Natural killer cell (primary cell): Measurements from ENCODE around the gene ZBTB44. TPM values are rescaled to one million over a fixed set of nuclear protein-coding genes. Genes with fewer than 3 reads are reported as not detected.

Experiments used
- ATAC-seq, 3 donors: fragments of 150-1000 bp in 2 of 3; fragments of 200-7000 bp in 1 of 3; cut with Tn5 transposase; 1 replicate in 1 of 3; 2 replicates in 2 of 3; pipeline ENCODE4 v1.10.0; 2021; ENCODE audit warnings: mild to moderate bottlenecking in 2 of 3, moderate library complexity in 2 of 3
- DNase-seq, 2 donors: peaks; one replicate each; pipeline versions ENCODE4 v3.0.0 to v3.0.0-alpha.2; 2013 to 2021; ENCODE audit warnings: mixed read lengths in 1 of 2
- H3K27ac ChIP-seq: one replicate; pipeline ENCODE4 v1.5.1; 2013; ENCODE audit warnings: mild to moderate bottlenecking, low read length
- H3K27me3 ChIP-seq: one replicate; pipeline ENCODE4 v1.6.1; 2013; ENCODE audit warnings: low read length; ENCODE audit not compliant: control insufficient read depth, insufficient read depth
- H3K36me3 ChIP-seq: one replicate; pipeline ENCODE4 v1.6.1; 2013; ENCODE audit warnings: low read length; ENCODE audit not compliant: control insufficient read depth, insufficient read depth
- H3K4me1 ChIP-seq: one replicate; pipeline ENCODE4 v1.6.1; 2013; ENCODE audit warnings: low read length; ENCODE audit not compliant: control insufficient read depth, insufficient read depth
- H3K4me3 ChIP-seq: one replicate; pipeline ENCODE4 v1.5.1; 2013; ENCODE audit warnings: low read length
- H3K9me3 ChIP-seq: one replicate; pipeline ENCODE4 v1.6.1; 2013; ENCODE audit warnings: low read length; ENCODE audit not compliant: control insufficient read depth, insufficient read depth
- H3K27ac Mint-ChIP-seq, 2 donors: one replicate each; pipeline ENCODE4 v1.8.0; 2022; ENCODE audit warnings: mild to moderate bottlenecking in 2 of 2, mixed read lengths in 2 of 2, moderate library complexity in 1 of 2
- H3K27me3 Mint-ChIP-seq, 2 donors: one replicate each; pipeline ENCODE4 v1.8.0; 2022; ENCODE audit warnings: low read depth in 2 of 2, mixed read lengths in 2 of 2
- H3K36me3 Mint-ChIP-seq: one replicate; pipeline ENCODE4 v1.8.0; 2022; ENCODE audit warnings: mixed read lengths
- H3K4me1 Mint-ChIP-seq, 2 donors: one replicate each; pipeline ENCODE4 v1.8.0; 2022; ENCODE audit warnings: mixed read lengths in 2 of 2
- H3K4me3 Mint-ChIP-seq: one replicate; pipeline ENCODE4 v1.8.0; 2022; ENCODE audit warnings: mild to moderate bottlenecking, moderate library complexity, mixed read lengths
- H3K9me3 Mint-ChIP-seq, 2 donors: one replicate each; pipeline ENCODE4 v1.8.0; 2022; ENCODE audit warnings: mixed read lengths in 2 of 2
- WGBS: methylation state at CpG from one replicate; pipeline ENCODE4 v1.1.7; 2013; ENCODE audit warnings: missing lambda C conversion rate; ENCODE audit not compliant: insufficient coverage; 5-methylcytosine and 5-hydroxymethylcytosine counted together
- intact Hi-C: fragments of 100-400 bp; cut with micrococcal nuclease; formaldehyde crosslinking; loops from one replicate; pipeline ENCODE4 v1.14.2; 2022
- total RNA-seq, 4 donors: library from RNA; stranded (reverse); fragments of 120-200 nt in 1 of 4; gene quantifications; one replicate each; pipeline versions ENCODE4 v1.2.3 to v1.2.4, GENCODE V29; 2013 to 2022
- TF ChIP-seq, protein P1 (sequence below): fragments of 200-600 bp; IDR thresholded peaks from one replicate; pipeline ENCODE4 v1.8.0; 2022; ENCODE audit warnings: antibody characterized with exemption

Gene ZBTB44
- total RNA-seq, 3 donors from 2014 or later (not counting 1 experiment from before 2014, with no cell fraction given) = 103 to 131 (median 105) TPM

DNA sequence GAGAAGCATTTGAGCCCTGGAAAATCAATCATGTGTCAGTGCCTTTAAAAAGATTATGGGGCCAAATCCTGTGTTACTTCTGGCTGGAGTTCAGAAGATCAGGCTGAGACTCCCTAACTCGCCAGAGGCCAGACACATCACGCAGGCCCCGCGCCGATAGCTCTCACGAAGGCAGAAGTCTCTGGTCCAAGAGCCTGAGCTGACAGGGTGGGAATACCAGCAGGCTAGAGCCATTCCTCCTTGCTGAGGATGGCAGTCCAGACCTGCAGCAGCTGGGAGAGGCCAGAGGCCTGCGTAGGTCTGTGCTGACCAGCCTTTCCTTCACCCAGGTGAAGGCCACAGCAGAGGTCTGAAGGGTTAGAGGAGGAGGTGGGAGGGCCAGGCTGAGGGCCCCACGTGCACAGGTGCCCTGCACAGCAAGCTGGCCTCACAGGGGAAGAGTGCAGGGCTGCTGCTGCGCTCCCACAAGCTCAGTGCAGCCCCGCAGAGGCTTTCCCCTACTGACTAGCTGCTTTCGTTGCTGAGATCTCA, 102.2 kb downstream of the ZBTB44 start:
- peaks cover 0 to 6% of the 10 kb centered on the region in 2 donors for H3K27me3 Mint-ChIP-seq
- TF ChIP-seq, protein P1, sequence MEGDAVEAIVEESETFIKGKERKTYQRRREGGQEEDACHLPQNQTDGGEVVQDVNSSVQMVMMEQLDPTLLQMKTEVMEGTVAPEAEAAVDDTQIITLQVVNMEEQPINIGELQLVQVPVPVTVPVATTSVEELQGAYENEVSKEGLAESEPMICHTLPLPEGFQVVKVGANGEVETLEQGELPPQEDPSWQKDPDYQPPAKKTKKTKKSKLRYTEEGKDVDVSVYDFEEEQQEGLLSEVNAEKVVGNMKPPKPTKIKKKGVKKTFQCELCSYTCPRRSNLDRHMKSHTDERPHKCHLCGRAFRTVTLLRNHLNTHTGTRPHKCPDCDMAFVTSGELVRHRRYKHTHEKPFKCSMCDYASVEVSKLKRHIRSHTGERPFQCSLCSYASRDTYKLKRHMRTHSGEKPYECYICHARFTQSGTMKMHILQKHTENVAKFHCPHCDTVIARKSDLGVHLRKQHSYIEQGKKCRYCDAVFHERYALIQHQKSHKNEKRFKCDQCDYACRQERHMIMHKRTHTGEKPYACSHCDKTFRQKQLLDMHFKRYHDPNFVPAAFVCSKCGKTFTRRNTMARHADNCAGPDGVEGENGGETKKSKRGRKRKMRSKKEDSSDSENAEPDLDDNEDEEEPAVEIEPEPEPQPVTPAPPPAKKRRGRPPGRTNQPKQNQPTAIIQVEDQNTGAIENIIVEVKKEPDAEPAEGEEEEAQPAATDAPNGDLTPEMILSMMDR = no peak

DNA sequence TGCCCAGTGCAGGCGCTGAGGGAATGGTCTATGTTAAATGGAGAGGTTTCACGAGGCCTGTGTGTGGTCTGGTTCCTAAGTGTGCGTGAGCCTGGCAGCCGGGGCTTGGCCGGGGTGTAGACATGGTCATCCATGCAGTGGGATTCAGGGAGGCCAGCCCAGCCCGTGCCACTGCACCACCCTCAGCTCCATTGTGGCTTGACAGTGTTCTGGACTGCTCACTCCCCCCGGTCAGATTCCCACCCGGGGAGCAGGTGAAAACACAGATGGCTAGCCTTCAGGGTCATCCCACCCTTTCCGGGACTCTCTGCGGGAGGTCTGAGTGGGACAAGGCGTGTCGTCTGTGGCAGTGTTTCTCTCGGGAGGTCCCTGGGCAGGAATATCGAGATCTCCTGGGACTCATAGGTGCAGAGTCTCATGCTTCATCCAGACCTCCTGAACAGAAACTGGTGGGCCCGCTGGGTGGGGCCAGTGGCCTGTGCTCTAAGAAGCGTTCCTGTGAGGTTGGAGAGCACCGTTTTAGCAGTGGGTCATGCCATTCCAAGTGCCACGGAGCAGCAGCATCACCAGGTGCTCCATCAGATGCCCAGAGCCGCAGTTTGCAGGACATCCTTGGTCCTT, 102.8 kb downstream of the ZBTB44 start:
- Histone ChIP-seq H3K4me3 (no peak overlapping the region), H3K27me3 (no peaks in the 10 kb centered on the region), H3K27ac (no peak overlapping the region), H3K9me3 (no peaks in the 10 kb centered on the region), H3K36me3 (no peaks in the 10 kb centered on the region), H3K4me1 (peaks cover 10% of the 10 kb centered on the region)
- ATAC-seq = no peak
- TF ChIP-seq, protein P1 = no peak
- no peaks in the 10 kb centered on the region for H3K36me3 Mint-ChIP-seq
- H3K27ac Mint-ChIP-seq = no peak overlapping the region
- H3K4me3 Mint-ChIP-seq = no peak overlapping the region
- 92% methylated on average over 19 of the region's 19 CpGs for WGBS
- no peaks in the 10 kb centered on the region for H3K9me3 Mint-ChIP-seq
- H3K27me3 Mint-ChIP-seq = peaks cover 0 to 6% of the 10 kb centered on the region in 2 donors
- DNase-seq = peak in 1 of 2 donors; percentile 13
- intact Hi-C loops = loop anchor here (2.0 to 5.0 kb wide), 2 partner anchors 160 to 223 kb away; no protein-coding TSS in a partner anchor
- no peaks in the 10 kb centered on the region for H3K4me1 Mint-ChIP-seq

More for the DNA sequence above, 102.2 kb downstream of the ZBTB44 start:
- H3K9me3 Mint-ChIP-seq = no peaks in the 10 kb centered on the region
- H3K27ac Mint-ChIP-seq = no peak overlapping the region
- no peak overlapping the region for H3K4me3 ChIP-seq
- H3K4me1 ChIP-seq = peaks cover 10% of the 10 kb centered on the region
- H3K4me3 Mint-ChIP-seq = no peak overlapping the region
- ATAC-seq (no peak), DNase-seq (peak in 1 of 2 donors; percentile 14)
- intact Hi-C loops = loop anchor here (2.0 to 5.0 kb wide), 2 partner anchors 160 to 222 kb away; no protein-coding TSS in a partner anchor
- H3K36me3 ChIP-seq = no peaks in the 10 kb centered on the region
- no peak overlapping the region for H3K27ac ChIP-seq
- H3K9me3 ChIP-seq = no peaks in the 10 kb centered on the region
- no peaks in the 10 kb centered on the region for H3K27me3 ChIP-seq
- H3K36me3 Mint-ChIP-seq = no peaks in the 10 kb centered on the region
- WGBS = 77% methylated on average over 11 of the region's 11 CpGs
- no peaks in the 10 kb centered on the region for H3K4me1 Mint-ChIP-seq

DNA sequence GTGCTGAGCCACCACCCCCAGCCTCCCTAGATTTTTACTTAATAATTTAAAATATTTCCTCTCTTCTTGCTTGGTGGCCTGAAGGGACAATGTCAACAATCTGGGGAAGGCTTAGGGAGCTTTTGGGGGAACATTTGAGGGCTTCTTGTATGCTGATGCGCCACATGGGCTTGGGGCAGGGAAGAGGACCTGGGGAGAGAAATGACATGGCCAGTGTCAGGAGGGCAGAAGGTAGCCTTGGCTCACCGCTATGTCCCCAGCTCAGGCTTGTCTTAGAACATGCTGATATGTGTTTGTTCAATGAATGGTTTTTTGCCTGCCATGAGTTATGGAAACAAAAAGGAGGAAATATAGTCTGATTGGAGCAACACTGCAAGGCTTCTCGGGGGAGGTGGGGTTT, 103.6 kb downstream of the ZBTB44 start:
- H3K27me3 ChIP-seq = no peaks in the 10 kb centered on the region
- intact Hi-C loops = loop anchor here (5.0 kb wide), 1 partner anchor 161 kb away; no protein-coding TSS in a partner anchor
- H3K36me3 ChIP-seq = no peaks in the 10 kb centered on the region
- TF ChIP-seq, protein P1 = no peak
- H3K4me1 ChIP-seq = peaks cover 10% of the 10 kb centered on the region
- H3K4me3 ChIP-seq = no peak overlapping the region
- peaks cover 0 to 6% of the 10 kb centered on the region in 2 donors for H3K27me3 Mint-ChIP-seq
- H3K9me3 ChIP-seq = no peaks in the 10 kb centered on the region
- no peaks in the 10 kb centered on the region for H3K36me3 Mint-ChIP-seq
- ATAC-seq (no peak), DNase-seq (no peak)
- H3K4me1 Mint-ChIP-seq = no peaks in the 10 kb centered on the region
- no peaks in the 10 kb centered on the region for H3K9me3 Mint-ChIP-seq
- 91% methylated on average over 3 of the region's 3 CpGs for WGBS
- H3K27ac ChIP-seq = no peak overlapping the region
- no peak overlapping the region for H3K27ac Mint-ChIP-seq
- no peak overlapping the region for H3K4me3 Mint-ChIP-seq
